ENCODE measurements around the gene RPL32. TPM values are rescaled to one million over a fixed set of nuclear protein-coding genes. Genes with fewer than 3 reads are reported as not detected.

RPL32 gene
- total and polyA plus RNA-seq, 2 of the 4 experiments (the other 2 are of a cell fraction), result 566 to 1,856 TPM

DNA sequence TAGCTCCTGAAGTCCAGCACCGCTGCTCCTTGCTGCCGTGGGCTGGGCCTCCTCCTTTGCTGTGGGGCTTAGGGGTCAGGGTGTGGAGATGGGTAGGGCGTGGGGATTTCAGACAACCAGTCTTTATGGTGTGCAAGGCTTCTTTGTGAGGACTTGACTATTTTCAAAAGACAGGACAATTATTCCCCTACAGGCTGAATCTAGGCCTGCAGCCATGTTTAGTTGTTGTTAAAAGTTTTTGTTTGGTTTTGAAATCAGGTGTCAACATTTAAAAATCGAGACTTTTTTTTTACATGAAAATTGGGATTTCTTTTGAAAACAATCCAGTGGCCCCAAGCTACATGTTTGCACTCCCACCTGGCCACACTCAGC is 10.6 kb downstream of the RPL32 start:
- Histone ChIP-seq H3K18ac (ENCODE audit: low read depth, low read length) (no peak overlapping the region), H3K56ac (ENCODE audit: extremely low read depth, insufficient read depth, low read length) (no peak overlapping the region), H3K9ac (ENCODE audit: low read depth, low read length) (no peak overlapping the region), H3K9me3 (ENCODE audit: control insufficient read depth, insufficient read depth, low read length) (no peaks in the 10 kb centered on the region), H3K23ac (ENCODE audit: low read depth, low read length) (no peak overlapping the region), H3K14ac (replicated peaks; ENCODE audit: low read depth, low read length) (no peak overlapping the region), H2AFZ (replicated peaks; ENCODE audit: low read length, poor library complexity) (no peak overlapping the region), H2AK5ac (ENCODE audit: low read depth, low read length) (no peak overlapping the region), H4K20me1 (ENCODE audit: insufficient read depth, low read length) (peaks cover 29% of the 10 kb centered on the region), H3K4me3 (ENCODE audit: insufficient read depth, low read depth, low read length) (no peak overlapping the region), H3K9me1 (ENCODE audit: insufficient read depth, low read length) (peaks cover 3% of the 10 kb centered on the region; the same call in 1 of the 2 replicates), H3K4ac (ENCODE audit: low read depth, low read length) (no peak overlapping the region), H2BK120ac (ENCODE audit: low read depth, low read length) (no peak overlapping the region), H3K27ac (ENCODE audit: insufficient read depth, low read length) (no peak overlapping the region), H3K4me2 (ENCODE audit: low read depth, low read length) (no peak overlapping the region), H4K8ac (ENCODE audit: low read depth in 2 of 2, low read length in 2 of 2) (no peak overlapping the region), H3K4me1 (ENCODE audit: control insufficient read depth, insufficient read depth, low read length) (no peaks in the 10 kb centered on the region), H4K5ac (ENCODE audit: low read depth, low read length) (no peak overlapping the region), H2BK20ac (ENCODE audit: low read depth, low read length) (no peak overlapping the region), H2BK15ac (ENCODE audit: low read depth, low read length) (no peak overlapping the region), H2BK5ac (ENCODE audit: low read depth, low read length, poor library complexity, severe bottlenecking) (no peak overlapping the region), H4K91ac (ENCODE audit: insufficient read depth, low read depth, low read length) (no peak overlapping the region), H2AK9ac (replicated peaks; ENCODE audit: low read depth, low read length, poor library complexity) (peak overlapping the region; percentile 22), H3K79me1 (ENCODE audit: low read depth in 1 of 2, low read length in 2 of 2) (peaks cover 6 to 9% of the 10 kb centered on the region in 2 experiments; a peak in 3 of 4 replicates), H3K36me3 (ENCODE audit: control insufficient read depth, insufficient read depth, low read length) (peaks cover 48% of the 10 kb centered on the region), H3K27me3 (ENCODE audit: control insufficient read depth, insufficient read depth, low read length) (no peaks in the 10 kb centered on the region)
- ChIA-PET CTCF (interaction anchor here (0.6 to 2.3 kb wide), 3 partner anchors 9 to 1001 kb away, joined by 3 to 8 read pairs (median 3); partner anchors contain the start of gene RPL32), POLR2A (ENCODE audit: unreplicated experiment) (no interaction called here)
- DNase-seq, result no peak
- no TSS peak for BruUV-seq (replicated peaks)
- no peak for TF ChIP-seq MAZ (IDR thresholded peaks at IDR 0.05; ENCODE audit: borderline replicate concordance, low read depth, low read length)
- peak; percentile 14; the same call in 1 of the 2 replicates for TF ChIP-seq CTCF (conservative IDR thresholded peaks at IDR 0.05; ENCODE audit: low read depth, low read length)
- intact Hi-C loops (cut with micrococcal nuclease) (no loop called here), dilution Hi-C loops (cut with HindIII; ENCODE audit: low sequenced_read_pairs, unreplicated experiment) (no loop called here), in situ Hi-C loops (cut with MboI; ENCODE audit: low sequenced_read_pairs) (no loop called here)
- WGBS, 2 experiments (ENCODE audit: extremely low coverage in 2 of 2, insufficient read length in 1 of 2), result no CpG with 5 or more reads among the region's 4 CpGs
- peak; percentile 10 for ATAC-seq (ENCODE audit: low read depth)
